Astrocyte of the hippocampus (primary cell): Measurements from ENCODE around the gene ZNF831.

Source experiments
- DNase-seq: peaks from one replicate; pipeline ENCODE4 v3.0.0; 2011; ENCODE audit warnings: low read depth, low spot score

ZNF831 gene

GRCh38 chr20:59141818-59142581, 21.6 kb upstream of the ZNF831 start:
- peak; percentile 7 for DNase-seq

GRCh38 chr20:59143326-59143725, 20.3 kb upstream of the ZNF831 start:
- DNase-seq = no peak

GRCh38 chr20:59144179-59144830, 19.3 kb upstream of the ZNF831 start:
- no peak for DNase-seq

- DNase-seq = no peak
Measured at GRCh38 chr20:59144831-59145196, 18.8 kb upstream of the ZNF831 start.

GRCh38 chr20:59145247-59145923, 18.2 kb upstream of the ZNF831 start:
- no peak for DNase-seq

- DNase-seq = no peak
Measured at GRCh38 chr20:59145924-59146779, 17.5 kb upstream of the ZNF831 start.

GRCh38 chr20:59146780-59147565, 16.6 kb upstream of the ZNF831 start:
- DNase-seq = no peak

GRCh38 chr20:59147586-59147985, 16.0 kb upstream of the ZNF831 start:
- DNase-seq = no peak

- DNase-seq = no peak
Measured at GRCh38 chr20:59148701-59149493, 14.7 kb upstream of the ZNF831 start.

- DNase-seq = no peak
Measured at GRCh38 chr20:59149678-59150504, 13.7 kb upstream of the ZNF831 start.

GRCh38 chr20:59150821-59151251, 12.8 kb upstream of the ZNF831 start:
- no peak for DNase-seq

GRCh38 chr20:59151391-59151790, 12.2 kb upstream of the ZNF831 start:
- DNase-seq = no peak

- DNase-seq = no peak
Measured at GRCh38 chr20:59151820-59152219, 11.8 kb upstream of the ZNF831 start.

- DNase-seq = no peak
Measured at GRCh38 chr20:59152559-59153354, 10.9 kb upstream of the ZNF831 start.

GRCh38 chr20:59153355-59153681, 10.3 kb upstream of the ZNF831 start:
- DNase-seq = no peak

GRCh38 chr20:59153832-59154231, 9.8 kb upstream of the ZNF831 start:
- no peak for DNase-seq

- DNase-seq = no peak
Measured at GRCh38 chr20:59154317-59155013, 9.2 kb upstream of the ZNF831 start.

GRCh38 chr20:59157064-59157463, 6.6 kb upstream of the ZNF831 start:
- no peak for DNase-seq
